ENCODE data around the gene FAIM2. TPM values are rescaled to one million over a fixed set of nuclear protein-coding genes. Genes with fewer than 3 reads are reported as not detected.

The FAIM2 gene
- total RNA-seq, 1 donor from 2014 or later, result 0.18 TPM

- H4K20me1 ChIP-seq (ENCODE audit: insufficient read depth, low read length), result peaks cover 4% of the 10 kb centered on the region
- no peaks in the 10 kb centered on the region for H3K36me3 Mint-ChIP-seq (ENCODE audit: low read depth, unreplicated experiment)
- no peaks in the 10 kb centered on the region for H3K36me3 ChIP-seq (ENCODE audit: insufficient read depth, low read length)
- no peak overlapping the region for H2AFZ ChIP-seq (ENCODE audit: low read depth, low read length)
- no peak overlapping the region for H3K27ac ChIP-seq (ENCODE audit: low read depth, low read length)
- peaks cover 9% of the 10 kb centered on the region for H3K27me3 Mint-ChIP-seq (ENCODE audit: low read depth, unreplicated experiment)
- H3K9me3 Mint-ChIP-seq (ENCODE audit: unreplicated experiment), result no peaks in the 10 kb centered on the region
- H3K27ac Mint-ChIP-seq (ENCODE audit: unreplicated experiment), result no peak overlapping the region
- no peak overlapping the region for H3K4me3 ChIP-seq (ENCODE audit: insufficient read depth, low read depth, low read length)
- H3K9me3 ChIP-seq (ENCODE audit: insufficient read depth, low read depth, low read length), result no peaks in the 10 kb centered on the region
- FAIRE-seq (no peak), DNase-seq (ENCODE audit: low read depth) (no peak)
- TF ChIP-seq EZH2 (IDR thresholded peaks at IDR 0.05; ENCODE audit: insufficient read depth, low read length) (no peak), CTCF (IDR thresholded peaks at IDR 0.05; ENCODE audit: insufficient read depth, low read depth, low read length) (no peak)
- peaks cover 21% of the 10 kb centered on the region for H3K27me3 ChIP-seq (ENCODE audit: insufficient read depth, low read length)
- H3K9ac ChIP-seq (ENCODE audit: low read length), result no peak overlapping the region
- no peak overlapping the region for H3K4me2 ChIP-seq (ENCODE audit: low read length)
- peaks cover 4% of the 10 kb centered on the region for H3K4me1 Mint-ChIP-seq (ENCODE audit: low read depth, unreplicated experiment)
- H3K79me2 ChIP-seq (ENCODE audit: insufficient read depth, low read length), result peaks cover 12% of the 10 kb centered on the region
- H3K4me3 Mint-ChIP-seq (ENCODE audit: unreplicated experiment), result no peak overlapping the region
- peaks cover 10% of the 10 kb centered on the region for H3K4me1 ChIP-seq (ENCODE audit: insufficient read depth, low read length)
These were observed 57.7 kb downstream of the FAIM2 start for GRCh38 chr12:49846032-49846431.

GRCh38 chr12:49843876-49844437 is 59.7 kb downstream of the FAIM2 start:
- FAIRE-seq, result no peak
- Mint-ChIP-seq H3K9me3 (ENCODE audit: unreplicated experiment) (no peaks in the 10 kb centered on the region), H3K36me3 (ENCODE audit: low read depth, unreplicated experiment) (no peaks in the 10 kb centered on the region), H3K4me1 (ENCODE audit: low read depth, unreplicated experiment) (peaks cover 4% of the 10 kb centered on the region), H3K4me3 (ENCODE audit: unreplicated experiment) (peak overlapping the region; percentile 89), H3K27ac (ENCODE audit: unreplicated experiment) (no peak overlapping the region), H3K27me3 (ENCODE audit: low read depth, unreplicated experiment) (peaks cover 9% of the 10 kb centered on the region)
- Histone ChIP-seq H3K9ac (ENCODE audit: low read length) (no peak overlapping the region), H3K9me3 (ENCODE audit: insufficient read depth, low read depth, low read length) (no peaks in the 10 kb centered on the region), H2AFZ (ENCODE audit: low read depth, low read length) (no peak overlapping the region), H3K27ac (ENCODE audit: low read depth, low read length) (no peak overlapping the region), H4K20me1 (ENCODE audit: insufficient read depth, low read length) (peaks cover 4% of the 10 kb centered on the region), H3K4me3 (ENCODE audit: insufficient read depth, low read depth, low read length) (no peak overlapping the region), H3K4me1 (ENCODE audit: insufficient read depth, low read length) (peaks cover 10% of the 10 kb centered on the region), H3K36me3 (ENCODE audit: insufficient read depth, low read length) (no peaks in the 10 kb centered on the region), H3K4me2 (ENCODE audit: low read length) (no peak overlapping the region), H3K79me2 (ENCODE audit: insufficient read depth, low read length) (peaks cover 15% of the 10 kb centered on the region), H3K27me3 (ENCODE audit: insufficient read depth, low read length) (peaks cover 10% of the 10 kb centered on the region)
- DNase-seq (ENCODE audit: low read depth), result no peak
- TF ChIP-seq CTCF (IDR thresholded peaks at IDR 0.05; ENCODE audit: insufficient read depth, low read depth, low read length), result no peak
- TF ChIP-seq EZH2 (IDR thresholded peaks at IDR 0.05; ENCODE audit: insufficient read depth, low read length), result no peak

- no peaks in the 10 kb centered on the region for H3K9me3 ChIP-seq (ENCODE audit: insufficient read depth, low read depth, low read length)
- H3K4me3 Mint-ChIP-seq (ENCODE audit: unreplicated experiment), result peak overlapping the region; percentile 89
- peak overlapping the region; percentile 78 for H3K27ac Mint-ChIP-seq (ENCODE audit: unreplicated experiment)
- peak overlapping the region; percentile 78 for H3K27ac ChIP-seq (ENCODE audit: low read depth, low read length)
- H3K36me3 Mint-ChIP-seq (ENCODE audit: low read depth, unreplicated experiment), result no peaks in the 10 kb centered on the region
- H4K20me1 ChIP-seq (ENCODE audit: insufficient read depth, low read length), result peaks cover 6% of the 10 kb centered on the region
- DNase-seq (ENCODE audit: low read depth) (no peak), FAIRE-seq (no peak)
- peak overlapping the region; percentile 91 for H2AFZ ChIP-seq (ENCODE audit: low read depth, low read length)
- peak overlapping the region; percentile 95 for H3K4me3 ChIP-seq (ENCODE audit: insufficient read depth, low read depth, low read length)
- TF ChIP-seq CTCF (IDR thresholded peaks at IDR 0.05; ENCODE audit: insufficient read depth, low read depth, low read length) (no peak), EZH2 (IDR thresholded peaks at IDR 0.05; ENCODE audit: insufficient read depth, low read length) (no peak)
- peaks cover 15% of the 10 kb centered on the region for H3K79me2 ChIP-seq (ENCODE audit: insufficient read depth, low read length)
- peaks cover 4% of the 10 kb centered on the region for H3K27me3 Mint-ChIP-seq (ENCODE audit: low read depth, unreplicated experiment)
- H3K9me3 Mint-ChIP-seq (ENCODE audit: unreplicated experiment), result no peaks in the 10 kb centered on the region
- H3K9ac ChIP-seq (ENCODE audit: low read length), result peak overlapping the region; percentile 90
- peaks cover 4% of the 10 kb centered on the region for H3K4me1 Mint-ChIP-seq (ENCODE audit: low read depth, unreplicated experiment)
- peaks cover 10% of the 10 kb centered on the region for H3K4me1 ChIP-seq (ENCODE audit: insufficient read depth, low read length)
- H3K27me3 ChIP-seq (ENCODE audit: insufficient read depth, low read length), result peaks cover 5% of the 10 kb centered on the region
- H3K36me3 ChIP-seq (ENCODE audit: insufficient read depth, low read length), result no peaks in the 10 kb centered on the region
- H3K4me2 ChIP-seq (ENCODE audit: low read length), result peak overlapping the region; percentile 100
These were observed 60.3 kb downstream of the FAIM2 start for GRCh38 chr12:49843411-49843810.
